Caco-2 (cell line): ENCODE data around the gene BBX. TPM values are rescaled to one million over a fixed set of nuclear protein-coding genes. Genes with fewer than 3 reads are reported as not detected.

Experiments used
- BruUV-seq: library from RNA; stranded (reverse); fragments of 400-500 nt; replicated peaks from 2 replicates; lab custom pipeline; 2021; lab: Mats Ljungman, UMichigan
- CTCF ChIA-PET: fragments of 300-600 bp; sonication (Branson Sonifier 250); formaldehyde crosslinking; loops from one replicate; lab custom pipeline; 2022; ENCODE audit warnings: antibody characterized with exemption; lab: Charles Lee
- POLR2A ChIA-PET: fragments of 300-600 bp; sonication (Branson Sonifier 250); formaldehyde crosslinking; loops from one replicate; lab custom pipeline; 2022; ENCODE audit warnings: antibody characterized with exemption; lab: Charles Lee
- DNase-seq, 2 experiments: peaks; one replicate each; pipeline versions ENCODE4 v3.0.0 to v3.0.0-alpha.2; 2020 to 2022
- H3K27me3 ChIP-seq: replicated peaks from 2 replicates; pipeline ENCODE4 v1.6.0; 2011; ENCODE audit warnings: low read length; ENCODE audit not compliant: control insufficient read depth, insufficient read depth
- H3K36me3 ChIP-seq: 2 replicates; pipeline ENCODE4 v1.5.1; 2011; ENCODE audit warnings: low read length; ENCODE audit not compliant: control insufficient read depth, insufficient read depth
- H3K4me1 ChIP-seq: fragments of 250-450 bp; sonication (Bioruptor Pico); 2 replicates; pipeline ENCODE4 v1.5.1; 2020; ENCODE audit warnings: mild to moderate bottlenecking
- H3K4me3 ChIP-seq: 2 replicates; pipeline ENCODE4 v1.5.1; 2011; ENCODE audit warnings: low read depth, mild to moderate bottlenecking, control low read depth, low read length
- H3K9me3 ChIP-seq: fragments of 250-450 bp; sonication (Bioruptor Pico); 2 replicates; pipeline ENCODE4 v1.5.1; 2020; ENCODE audit warnings: mild to moderate bottlenecking, moderate library complexity
- H3K27ac Mint-ChIP-seq: one replicate; pipeline ENCODE4 v1.8.0; 2022; ENCODE audit warnings: mixed read lengths; ENCODE audit not compliant: unreplicated experiment
- H3K27me3 Mint-ChIP-seq: one replicate; pipeline ENCODE4 v1.8.0; 2022; ENCODE audit warnings: mixed read lengths; ENCODE audit not compliant: insufficient read depth, unreplicated experiment
- H3K36me3 Mint-ChIP-seq: one replicate; pipeline ENCODE4 v1.8.0; 2022; ENCODE audit warnings: mild to moderate bottlenecking, mixed read lengths; ENCODE audit not compliant: insufficient read depth, unreplicated experiment
- H3K4me1 Mint-ChIP-seq: one replicate; pipeline ENCODE4 v1.8.0; 2022; ENCODE audit warnings: low read depth, mixed read lengths; ENCODE audit not compliant: unreplicated experiment
- H3K4me3 Mint-ChIP-seq: one replicate; pipeline ENCODE4 v1.8.0; 2022; ENCODE audit warnings: mild to moderate bottlenecking, moderate library complexity, mixed read lengths; ENCODE audit not compliant: unreplicated experiment
- H3K9me3 Mint-ChIP-seq: one replicate; pipeline ENCODE4 v1.8.0; 2022; ENCODE audit warnings: mixed read lengths; ENCODE audit not compliant: unreplicated experiment
- intact Hi-C: fragments of 100-400 bp; cut with micrococcal nuclease; formaldehyde crosslinking; loops from one replicate; pipeline ENCODE4 v1.10.0; 2022; ENCODE audit not compliant: unreplicated experiment
- total RNA-seq: library from RNA; stranded (reverse); gene quantifications from 2 replicates; pipeline ENCODE4 v1.2.3, GENCODE V29; 2022
- TF ChIP-seq, protein P1 (sequence below), 2 experiments: fragments of 200-600 bp in 1 of 2; IDR thresholded peaks; 1 replicate in 1 of 2; 2 replicates in 1 of 2; pipeline versions ENCODE4 v1.5.1 to v1.8.0; 2011 to 2022; ENCODE audit warnings: antibody characterized with exemption in 1 of 2, control low read depth in 1 of 2, inconsistent platforms in 1 of 2, low read depth in 1 of 2, low read length in 1 of 2, mild to moderate bottlenecking in 1 of 2, moderate library complexity in 1 of 2; ENCODE audit not compliant: insufficient read depth in 1 of 2, severe bottlenecking in 1 of 2, unreplicated experiment in 1 of 2

Gene BBX
- total RNA-seq, 1 experiment from 2014 or later: 2.6 TPM

DNA sequence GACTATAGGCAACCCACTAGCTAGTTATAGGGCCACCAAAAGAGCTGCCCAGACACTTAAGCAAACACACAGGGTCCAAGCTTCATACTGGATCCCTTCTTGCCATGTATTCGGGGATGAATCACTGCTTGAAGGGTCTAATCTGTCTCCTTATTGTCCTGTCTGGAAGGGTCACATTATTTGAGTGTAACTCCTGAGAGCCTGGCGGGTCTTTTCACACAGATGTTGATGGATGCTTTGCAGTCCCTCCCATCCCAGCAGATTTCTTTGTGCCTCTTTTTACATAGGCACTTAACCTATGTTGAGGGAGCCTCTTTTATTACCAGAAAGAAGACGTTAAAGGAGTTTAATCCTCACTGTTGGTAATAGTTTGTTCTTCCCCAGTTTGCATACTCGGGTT, 56.6 kb downstream of the BBX start:
- Mint-ChIP-seq H3K27ac (no peak overlapping the region), H3K9me3 (no peaks in the 10 kb centered on the region), H3K4me3 (no peak overlapping the region), H3K27me3 (peaks cover 5% of the 10 kb centered on the region), H3K4me1 (no peaks in the 10 kb centered on the region), H3K36me3 (no peaks in the 10 kb centered on the region)
- Histone ChIP-seq H3K9me3 (no peaks in the 10 kb centered on the region), H3K4me3 (no peak overlapping the region), H3K4me1 (no peaks in the 10 kb centered on the region), H3K36me3 (no peaks in the 10 kb centered on the region), H3K27me3 (no peaks in the 10 kb centered on the region)
- DNase-seq: no peak
- POLR2A ChIA-PET: no interaction called here
- no TSS peak for BruUV-seq
- TF ChIP-seq, protein P1, sequence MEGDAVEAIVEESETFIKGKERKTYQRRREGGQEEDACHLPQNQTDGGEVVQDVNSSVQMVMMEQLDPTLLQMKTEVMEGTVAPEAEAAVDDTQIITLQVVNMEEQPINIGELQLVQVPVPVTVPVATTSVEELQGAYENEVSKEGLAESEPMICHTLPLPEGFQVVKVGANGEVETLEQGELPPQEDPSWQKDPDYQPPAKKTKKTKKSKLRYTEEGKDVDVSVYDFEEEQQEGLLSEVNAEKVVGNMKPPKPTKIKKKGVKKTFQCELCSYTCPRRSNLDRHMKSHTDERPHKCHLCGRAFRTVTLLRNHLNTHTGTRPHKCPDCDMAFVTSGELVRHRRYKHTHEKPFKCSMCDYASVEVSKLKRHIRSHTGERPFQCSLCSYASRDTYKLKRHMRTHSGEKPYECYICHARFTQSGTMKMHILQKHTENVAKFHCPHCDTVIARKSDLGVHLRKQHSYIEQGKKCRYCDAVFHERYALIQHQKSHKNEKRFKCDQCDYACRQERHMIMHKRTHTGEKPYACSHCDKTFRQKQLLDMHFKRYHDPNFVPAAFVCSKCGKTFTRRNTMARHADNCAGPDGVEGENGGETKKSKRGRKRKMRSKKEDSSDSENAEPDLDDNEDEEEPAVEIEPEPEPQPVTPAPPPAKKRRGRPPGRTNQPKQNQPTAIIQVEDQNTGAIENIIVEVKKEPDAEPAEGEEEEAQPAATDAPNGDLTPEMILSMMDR (IDR thresholded peaks at IDR 0.05; ENCODE audit: insufficient read depth in 1 of 2, low read depth in 1 of 2, low read length in 1 of 2, severe bottlenecking in 1 of 2, unreplicated experiment in 1 of 2): no peak
- CTCF ChIA-PET: no interaction called here
- intact Hi-C loops: no loop called here

DNA sequence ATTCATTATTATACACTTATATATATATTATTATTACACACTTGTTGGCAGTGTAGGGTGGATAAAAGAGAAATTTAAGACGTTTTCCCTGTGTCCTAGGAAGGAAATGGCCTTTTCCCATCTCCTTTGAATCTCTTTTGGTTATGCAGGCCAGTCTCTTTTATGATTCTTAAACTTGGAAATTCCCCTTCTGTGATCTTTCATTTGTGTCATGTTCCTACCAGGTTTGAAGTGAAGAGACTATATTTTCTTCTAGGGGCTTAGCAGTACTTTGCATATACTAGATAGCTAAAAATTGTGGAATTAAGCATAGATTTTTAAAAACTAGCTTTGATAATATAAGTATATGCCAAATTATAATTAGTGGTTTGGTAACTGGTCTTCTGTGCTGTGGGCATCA, 58.5 kb downstream of the BBX start:
- Mint-ChIP-seq H3K4me3 (no peak overlapping the region), H3K27me3 (peaks cover 5% of the 10 kb centered on the region), H3K36me3 (no peaks in the 10 kb centered on the region), H3K9me3 (no peaks in the 10 kb centered on the region), H3K4me1 (no peaks in the 10 kb centered on the region), H3K27ac (no peak overlapping the region)
- Histone ChIP-seq H3K4me1 (no peaks in the 10 kb centered on the region), H3K27me3 (no peaks in the 10 kb centered on the region), H3K36me3 (no peaks in the 10 kb centered on the region), H3K4me3 (no peak overlapping the region), H3K9me3 (no peaks in the 10 kb centered on the region)
- ChIA-PET CTCF (no interaction called here), POLR2A (no interaction called here)
- TF ChIP-seq, protein P1 (IDR thresholded peaks at IDR 0.05; ENCODE audit: insufficient read depth in 1 of 2, low read depth in 1 of 2, low read length in 1 of 2, severe bottlenecking in 1 of 2, unreplicated experiment in 1 of 2): no peak
- intact Hi-C loops: no loop called here
- BruUV-seq: no TSS peak
- DNase-seq: no peak

DNA sequence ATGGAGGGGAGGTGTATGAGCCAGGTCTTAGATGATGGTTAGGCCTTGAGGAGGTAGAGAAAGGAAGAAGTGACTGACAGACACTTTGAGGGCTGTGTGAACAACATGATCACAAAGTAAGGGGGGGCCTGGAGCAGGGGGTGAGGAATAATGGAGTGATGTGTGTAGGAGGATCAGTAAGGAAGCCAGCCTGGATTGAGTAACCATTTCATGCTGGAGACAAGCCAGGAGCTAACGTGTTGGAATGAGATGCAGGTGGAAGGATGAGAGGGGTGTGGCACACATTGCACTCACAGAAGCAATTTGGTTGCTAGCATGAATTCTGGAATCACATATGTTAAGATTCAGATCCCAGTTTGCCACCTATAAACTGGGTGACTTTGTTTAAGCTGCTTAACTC, 65.5 kb downstream of the BBX start:
- H3K27ac Mint-ChIP-seq: no peak overlapping the region
- H3K4me1 Mint-ChIP-seq: no peaks in the 10 kb centered on the region
- no peaks in the 10 kb centered on the region for H3K36me3 Mint-ChIP-seq
- TF ChIP-seq, protein P1 (IDR thresholded peaks at IDR 0.05; ENCODE audit: insufficient read depth in 1 of 2, low read depth in 1 of 2, low read length in 1 of 2, severe bottlenecking in 1 of 2, unreplicated experiment in 1 of 2): no peak
- BruUV-seq: no TSS peak
- H3K27me3 Mint-ChIP-seq: peaks cover 13% of the 10 kb centered on the region
- H3K4me3 Mint-ChIP-seq: no peak overlapping the region
- Histone ChIP-seq H3K36me3 (no peaks in the 10 kb centered on the region), H3K9me3 (no peaks in the 10 kb centered on the region), H3K4me1 (no peaks in the 10 kb centered on the region), H3K27me3 (no peaks in the 10 kb centered on the region), H3K4me3 (no peak overlapping the region)
- intact Hi-C loops: no loop called here
- no peak for DNase-seq
- H3K9me3 Mint-ChIP-seq: no peaks in the 10 kb centered on the region
- ChIA-PET CTCF (no interaction called here), POLR2A (no interaction called here)
